HepG2 (cell line): ENCODE data around the gene PRKAR1A. TPM values are rescaled to one million over a fixed set of nuclear protein-coding genes. Genes with fewer than 3 reads are reported as not detected.
A peak's percentile ranks its signal among the peaks of the same experiment; 100 is the strongest.

ENCODE experiments used
- AHDC1 ChIP-seq: sonication (generic); formaldehyde crosslinking; IDR thresholded peaks from 2 replicates; pipeline ENCODE4 v1.5.1; 2020; ENCODE audit warnings: mild to moderate bottlenecking, missing genetic modification reagents, borderline replicate concordance
- FOSL2 ChIP-seq: sonication (generic); formaldehyde crosslinking; IDR thresholded peaks from 2 replicates; pipeline ENCODE4 v1.4.0; 2020; ENCODE audit warnings: missing genetic modification reagents
- GABPA ChIP-seq, 2 experiments: IDR thresholded peaks; 2 replicates each; pipeline ENCODE4 v1.6.1; 2011 to 2016; ENCODE audit warnings: low read depth in 2 of 2, low read length in 1 of 2, missing biosample characterization in 1 of 2, missing genetic modification characterization in 1 of 2
- GATAD2A ChIP-seq: IDR thresholded peaks from 2 replicates; pipeline ENCODE4 v1.6.1; 2016
- KAT8 ChIP-seq: IDR thresholded peaks from 2 replicates; pipeline ENCODE4 v1.6.1; 2016; ENCODE audit warnings: missing genetic modification reagents, missing compliant biosample characterization
- NFIC ChIP-seq: IDR thresholded peaks from 2 replicates; pipeline ENCODE4 v1.6.1; 2012; ENCODE audit warnings: mild to moderate bottlenecking, low read length, inconsistent platforms
- YEATS4 ChIP-seq: sonication (generic); formaldehyde crosslinking; IDR thresholded peaks from 2 replicates; pipeline ENCODE4 v1.4.0; 2020; ENCODE audit warnings: missing genetic modification reagents, borderline replicate concordance
- ZNF318 ChIP-seq: sonication (generic); formaldehyde crosslinking; IDR thresholded peaks from 2 replicates; pipeline ENCODE4 v1.4.0; 2020; ENCODE audit warnings: mild to moderate bottlenecking, missing genetic modification reagents
- ZNF512B ChIP-seq: sonication (generic); formaldehyde crosslinking; IDR thresholded peaks from 2 replicates; pipeline ENCODE4 v1.5.1; 2020; ENCODE audit warnings: missing genetic modification reagents, mild to moderate bottlenecking, borderline replicate concordance
- polyA plus RNA-seq, 8 experiments: library from polyadenylated mRNA; depleted of rRNA in 3 of 8; stranded (reverse) in 7 of 8; unstranded in 1 of 8; fragments of >200 nt; fragmentation: Illumina TruSeq in 4 of 8; extraction: Trizol in 4 of 8; gene quantifications; 2 replicates each; pipeline versions ENCODE4 v1.2.1 to v1.2.3, GENCODE V29; 2011 to 2016; ENCODE audit warnings: low read depth in 4 of 8, missing spikeins in 1 of 8, mixed read lengths in 1 of 8; ENCODE audit not compliant: insufficient read depth in 1 of 8
- total RNA-seq, 5 experiments: library from RNA; depleted of rRNA; stranded (reverse); fragments of >200 nt; fragmentation: Illumina TruSeq; extraction: Trizol; gene quantifications; 2 replicates each; pipeline ENCODE4 v1.2.3, GENCODE V29; 2016; ENCODE audit warnings: low read depth in 1 of 5

PRKAR1A gene
- total and polyA plus RNA-seq, 2 of the 13 experiments (the other 11 are each of a cell fraction or from before 2014, with no cell fraction given), result 265 to 266 TPM

GRCh38 chr17:68584581-68585303 lies 72.5 kb downstream of the PRKAR1A start (continued):
- peak; percentile 61; the same call in 1 of the 2 replicates for TF ChIP-seq AHDC1
- TF ChIP-seq FOSL2 (CRISPR knock-in tag), result peak; percentile 52
- TF ChIP-seq ZNF318 (CRISPR knock-in tag), result no peak
- peak; percentile 75; the same call in 1 of the 2 replicates for TF ChIP-seq NFIC
- TF ChIP-seq GATAD2A (CRISPR knock-in tag), result peak; percentile 91
- no peak for TF ChIP-seq GABPA (IDR thresholded peaks at IDR 0.05; ENCODE audit: low read depth, low read length)
- TF ChIP-seq GABPA (CRISPR knock-in tag; IDR thresholded peaks at IDR 0.05; ENCODE audit: low read depth), result peak; percentile 11; the same call in 1 of the 2 replicates
- 0 out of 2 replicates have a peak, but pooled peaks have one; percentile 64 for TF ChIP-seq ZNF512B (CRISPR knock-in tag)
- TF ChIP-seq YEATS4 (CRISPR knock-in tag), result 0 out of 2 replicates have a peak, but pooled peaks have one; percentile 46
- TF ChIP-seq KAT8 (CRISPR knock-in tag), result peak; percentile 30; the same call in 1 of the 2 replicates
